AML-193 (cell line): ENCODE results near the gene ALG1L2.
"Not testable (repeated sequence)": the region's sequence is repeated elsewhere in the genome, so short reads cannot be mapped to it uniquely, and the experiment has no call there.

Source experiments
- DNase-seq, 2 experiments: peaks; one replicate each; lab custom pipeline; 2025; lab: John Stamatoyannopoulos, UW

ALG1L2 gene

GRCh38 chr3:130122891-130123775 lies 41.5 kb downstream of the ALG1L2 start:
- not testable (repeated sequence) for DNase-seq

DNA sequence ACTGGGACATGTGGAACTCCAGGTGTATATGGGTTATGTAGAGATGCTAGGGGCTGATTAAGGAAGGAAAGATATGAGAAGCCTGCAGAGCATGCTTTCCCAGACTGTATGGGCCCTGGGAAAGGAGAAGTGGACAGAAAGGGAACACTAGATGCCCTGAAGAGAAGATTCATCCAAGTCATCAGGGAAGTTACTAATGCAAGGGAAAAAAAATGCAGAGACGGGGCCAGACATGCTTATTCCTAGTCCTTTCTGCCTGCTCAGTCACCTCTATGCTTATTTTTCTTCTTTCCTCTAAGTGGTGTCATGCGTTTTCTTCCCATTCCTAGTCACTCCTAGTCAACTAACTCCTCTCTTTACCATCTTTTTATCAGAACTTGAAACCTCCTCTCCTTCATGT lies 43.8 kb downstream of the ALG1L2 start:
- not testable (repeated sequence) for DNase-seq

- not testable (repeated sequence) for DNase-seq
Observed at GRCh38 chr3:130136337-130136736, 54.7 kb downstream of the ALG1L2 start.

DNA sequence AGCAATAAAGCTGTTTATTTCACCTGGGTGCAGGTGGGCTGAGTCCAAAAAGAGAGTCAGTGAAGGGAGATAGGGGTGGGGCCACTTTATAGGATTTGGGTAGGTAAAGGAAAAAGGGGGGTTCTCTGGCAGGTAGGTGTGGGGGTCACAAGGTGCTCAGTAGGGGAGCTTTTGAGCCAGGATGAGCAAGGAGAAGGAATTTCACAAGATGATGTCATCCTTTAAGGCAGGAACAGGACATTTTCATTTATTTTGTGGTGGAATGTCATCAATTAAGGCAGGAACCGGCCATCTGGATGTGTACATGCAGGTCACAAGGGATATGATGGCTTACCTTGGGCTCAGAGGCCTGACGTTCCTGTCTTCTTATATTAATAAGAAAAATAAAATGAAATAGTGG lies 56.1 kb downstream of the ALG1L2 start:
- not testable (repeated sequence) for DNase-seq

DNA sequence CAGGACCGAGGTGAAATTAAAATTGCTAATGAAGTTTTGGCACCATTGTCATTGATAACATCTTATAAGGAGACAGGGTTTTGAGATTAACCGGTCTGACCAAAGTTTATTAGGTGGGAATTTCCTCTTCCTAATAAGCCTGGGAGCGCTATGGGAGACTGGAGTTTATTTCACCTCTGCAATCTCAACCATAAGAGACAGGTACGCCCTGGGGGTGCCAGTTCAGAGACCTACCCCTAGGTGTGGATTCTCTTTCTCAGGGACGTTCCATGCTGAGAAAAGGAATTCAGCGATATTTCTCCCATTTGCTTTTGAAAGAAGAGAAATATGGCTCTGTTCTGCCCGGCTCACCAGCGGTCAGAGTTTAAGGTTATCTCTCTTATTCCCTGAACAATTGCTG lies 57.4 kb downstream of the ALG1L2 start:
- DNase-seq: not testable (repeated sequence)

DNA sequence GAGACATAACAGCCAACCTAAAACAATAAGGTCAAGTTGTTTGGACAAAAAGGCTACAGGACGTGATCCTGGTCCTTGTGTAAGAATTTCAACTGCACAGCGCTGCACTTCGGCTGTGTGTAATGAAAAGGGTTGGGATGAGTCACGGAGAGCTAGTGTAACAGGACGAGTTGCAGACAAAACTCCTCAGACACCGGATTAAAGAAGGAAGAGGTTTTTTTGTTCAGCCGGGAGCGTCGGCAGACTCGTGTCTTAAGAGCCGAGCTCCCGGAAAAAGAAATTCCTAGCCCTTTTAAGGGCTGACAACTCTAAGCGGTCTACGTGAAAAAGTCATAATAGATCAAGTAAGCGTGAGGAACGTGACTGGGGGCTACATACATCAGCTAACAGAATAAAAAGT lies 59.1 kb downstream of the ALG1L2 start:
- not testable (repeated sequence) for DNase-seq

DNA sequence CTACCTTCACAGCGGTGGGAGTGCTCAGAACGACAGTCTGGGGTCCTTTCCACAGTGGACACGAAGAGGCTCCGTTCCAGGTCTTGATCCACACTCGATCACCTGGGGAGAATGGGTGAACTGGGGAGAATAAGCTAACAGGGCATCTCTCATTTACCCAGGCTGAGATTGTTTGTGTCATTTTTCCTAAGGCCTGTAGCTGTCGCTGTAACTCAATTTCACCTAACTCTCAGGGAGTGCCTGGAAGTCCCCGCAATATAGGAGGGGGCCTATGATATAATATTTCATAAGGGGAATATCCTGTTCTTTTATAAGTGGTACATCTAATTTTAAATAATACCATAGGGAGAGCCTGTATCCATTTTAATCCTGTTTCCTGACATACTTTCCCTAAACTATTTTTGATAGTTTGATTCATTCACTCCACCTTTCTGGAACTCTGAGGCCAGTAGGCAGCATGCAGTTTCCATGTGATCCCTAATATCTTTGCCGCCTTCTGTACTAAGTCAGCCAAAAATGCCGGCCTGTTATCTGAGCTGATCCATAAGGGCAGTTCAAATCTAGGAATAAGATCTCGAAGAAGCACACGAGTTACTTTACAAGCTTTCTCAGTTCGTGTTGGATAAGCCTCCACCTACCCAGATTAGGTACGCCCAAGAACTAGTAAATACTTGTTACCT lies 62.2 kb downstream of the ALG1L2 start:
- not testable (repeated sequence) for DNase-seq

DNA sequence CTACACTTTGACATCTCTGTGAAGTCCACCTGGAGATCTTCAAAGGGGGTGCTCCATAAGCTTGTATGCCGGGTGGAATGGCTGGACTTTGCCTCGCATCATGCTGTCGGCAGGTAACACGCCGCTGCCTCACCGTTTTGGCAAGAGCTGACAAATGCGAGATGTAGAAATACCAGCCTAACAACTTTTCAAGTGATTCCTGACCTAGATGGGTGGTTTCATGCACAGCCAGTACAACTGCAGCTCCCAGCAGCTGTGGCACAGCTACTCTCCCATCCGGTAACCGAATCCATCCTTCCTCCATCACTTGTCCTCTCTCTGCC lies 62.7 kb downstream of the ALG1L2 start:
- DNase-seq: not testable (repeated sequence)

GRCh38 chr3:130145456-130145855 lies 63.8 kb downstream of the ALG1L2 start:
- DNase-seq: not testable (repeated sequence)

GRCh38 chr3:130146465-130146864 lies 64.8 kb downstream of the ALG1L2 start:
- not testable (repeated sequence) for DNase-seq
